Measurements from ENCODE around the gene PLXND1. TPM values are rescaled to one million over a fixed set of nuclear protein-coding genes. Genes with fewer than 3 reads are reported as not detected.

Gene PLXND1
- total and polyA plus RNA-seq, 8 donors = 175 to 263 (median 214) TPM

- intact Hi-C loops (cut with DNase I) = loop anchor here in 1 of 2 donors (10.0 kb wide), 1 partner anchor 103 kb away; no protein-coding TSS in a partner anchor
- Histone ChIP-seq H3K36me3 (peaks cover 0 to 3% of the 10 kb centered on the region in 2 donors), H3K4me3 (no peak overlapping the region), H3K9me3 (no peaks in the 10 kb centered on the region), H3K4me1 (peaks cover 83 to 100% of the 10 kb centered on the region in 2 donors), H3K27me3 (no peaks in the 10 kb centered on the region), H3K27ac (peak overlapping the region; percentile 83 to 91)
- no peak for DNase-seq
- no peak for TF ChIP-seq CTCF (IDR thresholded peaks at IDR 0.05)
- no peak for ATAC-seq
Measured at GRCh38 chr3:129598000-129598381, 8.5 kb downstream of the PLXND1 start.

GRCh38 chr3:129597087-129597999 lies 9.1 kb downstream of the PLXND1 start:
- Histone ChIP-seq H3K27me3 (no peaks in the 10 kb centered on the region), H3K27ac (peak overlapping the region; percentile 83 to 91), H3K4me1 (peaks cover 81 to 100% of the 10 kb centered on the region in 2 donors), H3K4me3 (peak overlapping the region in 1 of 2 donors; percentile 1), H3K9me3 (no peaks in the 10 kb centered on the region), H3K36me3 (peaks cover 0 to 3% of the 10 kb centered on the region in 2 donors)
- no peak for TF ChIP-seq CTCF (IDR thresholded peaks at IDR 0.05)
- peak; percentile 26 for ATAC-seq
- DNase-seq = no peak
- intact Hi-C loops (cut with DNase I) = loop anchor here in 1 of 2 donors (10.0 kb wide), 1 partner anchor 103 kb away; no protein-coding TSS in a partner anchor

- ATAC-seq (peak; percentile 54), DNase-seq (peak in 3 of 4 donors; percentile 81 to 94 (median 91))
- intact Hi-C loops (cut with DNase I) = loop anchor here in 1 of 2 donors (10.0 kb wide), 1 partner anchor 102 kb away; no protein-coding TSS in a partner anchor
- Histone ChIP-seq H3K27ac (peak overlapping the region; percentile 83 to 91), H3K9me3 (no peaks in the 10 kb centered on the region), H3K4me3 (peak overlapping the region in 1 of 2 donors; percentile 1), H3K36me3 (peaks cover 0 to 3% of the 10 kb centered on the region in 2 donors), H3K27me3 (no peaks in the 10 kb centered on the region), H3K4me1 (peaks cover 83 to 100% of the 10 kb centered on the region in 2 donors)
- no peak for TF ChIP-seq CTCF (IDR thresholded peaks at IDR 0.05)
Measured at GRCh38 chr3:129596194-129597086, 10.0 kb downstream of the PLXND1 start.

- DNase-seq (no peak), ATAC-seq (no peak)
- H3K4me3 ChIP-seq = no peak overlapping the region
- no peak for TF ChIP-seq CTCF (IDR thresholded peaks at IDR 0.05)
- intact Hi-C loops (cut with DNase I) = loop anchor here in 1 of 2 donors (10.0 kb wide), 1 partner anchor 101 kb away; no protein-coding TSS in a partner anchor
- H3K36me3 ChIP-seq = no peaks in the 10 kb centered on the region
- peaks cover 83 to 99% of the 10 kb centered on the region in 2 donors for H3K4me1 ChIP-seq
- H3K27me3 ChIP-seq = no peaks in the 10 kb centered on the region
- H3K27ac ChIP-seq = peak overlapping the region; percentile 83 to 91
- H3K9me3 ChIP-seq = no peaks in the 10 kb centered on the region
Measured at GRCh38 chr3:129595544-129596193, 10.8 kb downstream of the PLXND1 start.
